Spleen (tissue), 11 donors: ENCODE measurements around the gene WNT2. TPM values are rescaled to one million over a fixed set of nuclear protein-coding genes. Genes with fewer than 3 reads are reported as not detected.

Source experiments
- DNase-seq: peaks from one replicate; pipeline ENCODE4 v3.0.0-alpha.2; 2020
- H3K27ac ChIP-seq, 8 donors: fragments of 200-600 bp; sonication (generic) in 7 of 8; 1 replicate in 4 of 8; 2 replicates in 4 of 8; pipeline versions ENCODE4 v1.5.0 to v1.8.0; 2016 to 2021; ENCODE audit warnings: inconsistent platforms in 4 of 8, mild to moderate bottlenecking in 4 of 8, moderate library complexity in 1 of 8
- H3K27me3 ChIP-seq, 7 donors: fragments of 200-600 bp; sonication (generic) in 6 of 7; replicated peaks in 1 of 7; 1 replicate in 4 of 7; 2 replicates in 3 of 7; pipeline versions ENCODE4 v1.5.0 to v1.8.0; 2016 to 2021; ENCODE audit warnings: inconsistent platforms in 3 of 7, mild to moderate bottlenecking in 1 of 7
- H3K36me3 ChIP-seq, 6 donors: fragments of 200-600 bp; sonication (generic) in 5 of 6; 1 replicate in 4 of 6; 2 replicates in 2 of 6; pipeline versions ENCODE4 v1.5.0 to v1.8.0; 2016 to 2021; ENCODE audit warnings: inconsistent platforms in 2 of 6
- H3K4me1 ChIP-seq, 6 donors: fragments of 200-600 bp; sonication (generic) in 5 of 6; 1 replicate in 3 of 6; 2 replicates in 3 of 6; pipeline versions ENCODE4 v1.5.0 to v1.8.0; 2016 to 2021; ENCODE audit warnings: inconsistent platforms in 3 of 6
- H3K4me3 ChIP-seq, 8 donors: fragments of 200-600 bp; sonication (generic) in 7 of 8; 1 replicate in 4 of 8; 2 replicates in 4 of 8; pipeline versions ENCODE4 v1.5.0 to v1.8.0; 2016 to 2021; ENCODE audit warnings: inconsistent platforms in 4 of 8, mild to moderate bottlenecking in 4 of 8, moderate library complexity in 2 of 8
- H3K9me3 ChIP-seq, 8 donors: fragments of 200-600 bp; sonication (generic) in 7 of 8; 1 replicate in 4 of 8; 2 replicates in 4 of 8; pipeline versions ENCODE4 v1.5.0 to v1.8.0; 2016 to 2021; ENCODE audit warnings: inconsistent platforms in 4 of 8
- CTCF ChIP-seq, 11 experiments: fragments of 200-600 bp in 7 of 11; fragments of 450-650 bp in 4 of 11; sonication (generic) in 4 of 11; IDR thresholded peaks in 8 of 11; conservative IDR thresholded peaks in 3 of 11; 1 replicate in 7 of 11; 2 replicates in 4 of 11; pipeline versions ENCODE4 v1.4.0 to v1.8.0; 2016 to 2021; ENCODE audit warnings: antibody characterized with exemption in 11 of 11, inconsistent platforms in 4 of 11, mild to moderate bottlenecking in 1 of 11
- POLR2A ChIP-seq, 3 donors: fragments of 450-650 bp; IDR thresholded peaks; one replicate each; pipeline ENCODE4 v1.5.1; 2017; ENCODE audit warnings: antibody characterized with exemption in 3 of 3, mild to moderate bottlenecking in 1 of 3
- POLR2AphosphoS5 ChIP-seq, 3 donors: sonication (generic); formaldehyde crosslinking; IDR thresholded peaks; one replicate each; pipeline ENCODE4 v1.5.1; 2017; ENCODE audit warnings: antibody characterized with exemption in 3 of 3
- WGBS, 5 donors: extraction: QIAGEN DNeasy Blood & Tissue Kit in 3 of 5; methylation state at CpG; one replicate each; pipeline versions ENCODE4 v1.1.5 to v1.1.7; 2013 to 2018; 5-methylcytosine and 5-hydroxymethylcytosine counted together
- intact Hi-C: fragments of 100-400 bp; cut with DNase I; formaldehyde crosslinking; loops from one replicate; pipeline ENCODE4 v1.15.0; 2023; ENCODE audit warnings: low total_unique reads
- polyA plus RNA-seq, 3 donors: library from polyadenylated mRNA; stranded (reverse); fragments of 200-250 nt; gene quantifications; one replicate each; pipeline ENCODE4 v1.2.1, GENCODE V29; 2013
- total RNA-seq, 7 donors: library from RNA; depleted of rRNA in 3 of 7; stranded (reverse); fragments of >200 nt in 3 of 7; fragmentation: NEBNext Ultra II Directional in 4 of 7; extraction: Animal tissue kit (Norgen Biotek cat#: 25700) in 4 of 7; gene quantifications; one replicate each; pipeline versions ENCODE4 v1.1.0 to v1.2.1, GENCODE V29; 2016 to 2021
- donor health status: healthy with polysubstance abuse.
- donor health status: DM: no; HTN: no; CAD: no; lungs with moderate emphysema.
- donor health status: DM: no; HTN: no; CAD: no.
- donor health status: Bipolar disorder and iron deficiency.
- donor health status: healthy.
- donor health status: DM: no; HTN: no; CAD: no.
- donor health status: DM: yes; HTN: yes; CAD: no.

The WNT2 gene
- total and polyA plus RNA-seq, 10 donors: 0.22 to 6.2 (median 2.1) TPM

GRCh38 chr7:117325836-117326235 is 3.0 kb upstream of the WNT2 start:
- intact Hi-C loops: no loop called here
- Histone ChIP-seq H3K4me1 (peaks cover 0 to 22% (median 7%) of the 10 kb centered on the region in 6 donors), H3K36me3 (no peaks in the 10 kb centered on the region), H3K27ac (no peak overlapping the region), H3K9me3 (peaks cover 0 to 16% (median 2%) of the 10 kb centered on the region in 8 donors), H3K4me3 (no peak overlapping the region), H3K27me3 (peaks cover 0 to 53% (median 26%) of the 10 kb centered on the region in 7 donors)
- WGBS, 5 donors: 87 to 97% (median 89%) methylated on average over 1 of the region's 1 CpG
- TF ChIP-seq POLR2AphosphoS5 (IDR thresholded peaks at IDR 0.05): no peak
- no peak for TF ChIP-seq CTCF (IDR thresholded peaks at IDR 0.05 in 8 of 11, conservative IDR thresholded peaks at IDR 0.05 in 3 of 11)
- TF ChIP-seq POLR2A (IDR thresholded peaks at IDR 0.05): no peak
- DNase-seq: no peak

- intact Hi-C loops: no loop called here
- TF ChIP-seq CTCF (IDR thresholded peaks at IDR 0.05 in 8 of 11, conservative IDR thresholded peaks at IDR 0.05 in 3 of 11): no peak
- no peak for TF ChIP-seq POLR2AphosphoS5 (IDR thresholded peaks at IDR 0.05)
- no peak for TF ChIP-seq POLR2A (IDR thresholded peaks at IDR 0.05)
- 52 to 57% (median 54%) methylated on average over 4 of the region's 4 CpGs for WGBS, 5 donors
- H3K4me3 ChIP-seq: peak overlapping the region in 1 of 8 donors; percentile 67
- DNase-seq: no peak
- peaks cover 0 to 22% (median 7%) of the 10 kb centered on the region in 6 donors for H3K4me1 ChIP-seq
- H3K27ac ChIP-seq: peak overlapping the region in 2 of 8 donors; percentile 65 to 67
- H3K27me3 ChIP-seq: peaks cover 0 to 61% (median 26%) of the 10 kb centered on the region in 7 donors
- H3K36me3 ChIP-seq: no peaks in the 10 kb centered on the region
- H3K9me3 ChIP-seq: peaks cover 0 to 10% (median 0%) of the 10 kb centered on the region in 8 donors
Measured at GRCh38 chr7:117324960-117325359, 2.1 kb upstream of the WNT2 start.

GRCh38 chr7:117323851-117324711 is 1.2 kb upstream of the WNT2 start:
- Histone ChIP-seq H3K9me3 (peaks cover 0 to 10% (median 0%) of the 10 kb centered on the region in 8 donors), H3K4me3 (peak overlapping the region in 7 of 8 donors; percentile 28 to 67 (median 38)), H3K27ac (peak overlapping the region in 7 of 8 donors; percentile 35 to 69 (median 57)), H3K27me3 (peaks cover 0 to 61% (median 26%) of the 10 kb centered on the region in 7 donors), H3K36me3 (no peaks in the 10 kb centered on the region), H3K4me1 (peaks cover 0 to 22% (median 7%) of the 10 kb centered on the region in 6 donors)
- intact Hi-C loops: no loop called here
- 0 to 7% (median 3%) methylated on average over 36 to 67 of the region's 67 CpGs for WGBS, 5 donors
- DNase-seq: peak; percentile 81
- TF ChIP-seq POLR2AphosphoS5 (IDR thresholded peaks at IDR 0.05) (peak; percentile 24 to 79 (median 62)), POLR2A (IDR thresholded peaks at IDR 0.05) (no peak)

- no peak for DNase-seq
- intact Hi-C loops: no loop called here
- Histone ChIP-seq H3K9me3 (peaks cover 0 to 10% (median 0%) of the 10 kb centered on the region in 8 donors), H3K27ac (peak overlapping the region in 7 of 8 donors; percentile 35 to 69 (median 57)), H3K36me3 (no peaks in the 10 kb centered on the region), H3K4me1 (peaks cover 0 to 22% (median 7%) of the 10 kb centered on the region in 6 donors), H3K4me3 (peak overlapping the region in 7 of 8 donors; percentile 28 to 67 (median 38)), H3K27me3 (peaks cover 0 to 61% (median 26%) of the 10 kb centered on the region in 7 donors)
- WGBS, 5 donors: 1 to 6% (median 3%) methylated on average over 23 to 25 of the region's 25 CpGs
- TF ChIP-seq CTCF (IDR thresholded peaks at IDR 0.05 in 8 of 11, conservative IDR thresholded peaks at IDR 0.05 in 3 of 11) (no peak), POLR2A (IDR thresholded peaks at IDR 0.05) (no peak), POLR2AphosphoS5 (IDR thresholded peaks at IDR 0.05) (peak in 1 of 3 donors; percentile 4)
Measured at GRCh38 chr7:117323305-117323850, 520 bp upstream of the WNT2 start.
